Right lobe of liver (tissue), 6 donors: ENCODE measurements around the gene CCBE1. TPM values are rescaled to one million over a fixed set of nuclear protein-coding genes. Genes with fewer than 3 reads are reported as not detected.

Experiments used
- ATAC-seq, 4 donors: fragments of 200-7000 bp; cut with Tn5 transposase; one replicate each; pipeline ENCODE4 v1.9.1; 2020; ENCODE audit warnings: mild to moderate bottlenecking in 4 of 4, moderate library complexity in 4 of 4
- DNase-seq, 3 donors: peaks; one replicate each; pipeline ENCODE4 v3.0.0-alpha.2; 2020
- H3K27ac ChIP-seq, 3 donors: fragments of 200-600 bp; one replicate each; pipeline ENCODE4 v1.8.0; 2022
- H3K27me3 ChIP-seq, 2 donors: fragments of 200-600 bp; one replicate each; pipeline ENCODE4 v1.8.0; 2022
- H3K36me3 ChIP-seq, 4 donors: fragments of 200-600 bp; sonication (generic) in 1 of 4; one replicate each; pipeline versions ENCODE4 v1.5.1 to v1.8.0; 2017 to 2022; ENCODE audit warnings: control low read depth in 1 of 4
- H3K4me1 ChIP-seq, 4 donors: fragments of 200-600 bp; sonication (generic) in 1 of 4; one replicate each; pipeline versions ENCODE4 v1.5.1 to v1.8.0; 2017 to 2022; ENCODE audit warnings: control low read depth in 1 of 4
- H3K4me3 ChIP-seq, 3 donors: fragments of 200-600 bp; one replicate each; pipeline ENCODE4 v1.8.0; 2022
- H3K9me3 ChIP-seq, 4 donors: fragments of 200-600 bp; sonication (generic) in 1 of 4; one replicate each; pipeline versions ENCODE4 v1.5.1 to v1.8.0; 2017 to 2022; ENCODE audit warnings: control low read depth in 1 of 4
- CTCF ChIP-seq, 4 donors: fragments of 200-600 bp in 3 of 4; fragments of 450-650 bp in 1 of 4; IDR thresholded peaks; one replicate each; pipeline versions ENCODE4 v1.5.1 to v1.8.0; 2016 to 2022; ENCODE audit warnings: antibody characterized with exemption in 4 of 4, mild to moderate bottlenecking in 2 of 4
- POLR2A ChIP-seq: fragments of 450-650 bp; IDR thresholded peaks from one replicate; pipeline ENCODE4 v1.6.1; 2017; ENCODE audit warnings: antibody characterized with exemption, mild to moderate bottlenecking
- WGBS: methylation state at CpG from one replicate; pipeline ENCODE4 v1.1.6; 2018; ENCODE audit warnings: low coverage, low lambda C conversion rate; ENCODE audit not compliant: insufficient coverage; ENCODE audit errors: missing lambda C conversion rate; 5-methylcytosine and 5-hydroxymethylcytosine counted together
- intact Hi-C, 2 donors: fragments of 100-400 bp; cut with DNase I; formaldehyde crosslinking; loops; one replicate each; pipeline versions ENCODE4 v1.11.2 to v1.14.1; 2022
- total RNA-seq, 6 experiments: library from RNA; depleted of rRNA in 2 of 6; stranded (reverse); fragments of >200 nt in 2 of 6; fragmentation: NEBNext Ultra II Directional in 3 of 6; extraction: Animal tissue kit (Norgen Biotek cat#: 25700) in 3 of 6; gene quantifications; one replicate each; pipeline versions ENCODE4 v1.1.0 to v1.2.4, GENCODE V29; 2016 to 2023
- donor health status: DM: no; HTN: yes; CAD: no.
- donor health status: DM: no; HTN: no; CAD: no.
- donor health status: DM: no; HTN: no; CAD: no.
- donor health status: DM: no; HTN: yes; CAD: no.
- donor health status: DM: no; HTN: yes; CAD: no.

The CCBE1 gene
- total RNA-seq, 6 experiments from 2014 or later = 2.7 to 6.9 (median 4.3) TPM

DNA sequence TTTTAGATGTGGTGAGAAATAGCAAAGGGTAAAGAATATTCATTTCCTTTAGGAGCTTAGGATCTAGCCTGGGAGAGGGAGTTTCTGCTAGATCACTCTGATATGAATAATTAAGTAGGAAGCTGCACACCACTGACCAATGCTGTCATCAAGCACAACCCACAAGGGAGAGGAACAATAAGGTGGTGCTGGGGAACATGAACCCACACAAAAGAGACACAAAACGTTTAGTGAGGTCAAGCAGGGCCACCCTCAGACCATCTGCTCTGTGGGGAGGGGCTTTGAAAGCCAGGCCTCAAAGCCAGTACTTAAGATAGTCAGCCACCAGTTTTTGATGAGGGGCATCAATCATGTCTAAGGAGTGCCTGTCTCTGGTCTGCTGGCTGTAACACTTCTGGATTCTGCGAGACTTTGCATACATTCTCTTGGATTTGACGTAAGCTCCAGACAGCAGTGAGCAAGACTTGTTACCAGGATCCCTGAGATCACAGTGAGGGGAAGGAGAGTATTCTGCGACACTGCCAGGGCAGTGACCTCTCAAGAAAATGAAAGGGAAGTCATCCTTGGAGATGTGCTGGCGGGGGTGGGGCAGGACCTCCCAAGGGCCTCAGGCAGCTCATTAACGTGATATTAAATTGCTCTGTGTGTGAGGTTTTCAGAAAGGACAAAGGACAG lies 127.0 kb downstream of the CCBE1 start:
- Histone ChIP-seq H3K9me3 (no peaks in the 10 kb centered on the region), H3K27ac (peak overlapping the region in 1 of 3 donors; percentile 15), H3K36me3 (no peaks in the 10 kb centered on the region), H3K4me3 (no peak overlapping the region), H3K27me3 (no peaks in the 10 kb centered on the region), H3K4me1 (no peaks in the 10 kb centered on the region)
- no peak for DNase-seq
- intact Hi-C loops = no loop called here
- TF ChIP-seq POLR2A (no peak), CTCF (IDR thresholded peaks at IDR 0.05) (no peak)
- WGBS = 41% methylated on average over 4 of the region's 6 CpGs
- ATAC-seq = peak in 3 of 4 donors; percentile 10 to 34 (median 26)

DNA sequence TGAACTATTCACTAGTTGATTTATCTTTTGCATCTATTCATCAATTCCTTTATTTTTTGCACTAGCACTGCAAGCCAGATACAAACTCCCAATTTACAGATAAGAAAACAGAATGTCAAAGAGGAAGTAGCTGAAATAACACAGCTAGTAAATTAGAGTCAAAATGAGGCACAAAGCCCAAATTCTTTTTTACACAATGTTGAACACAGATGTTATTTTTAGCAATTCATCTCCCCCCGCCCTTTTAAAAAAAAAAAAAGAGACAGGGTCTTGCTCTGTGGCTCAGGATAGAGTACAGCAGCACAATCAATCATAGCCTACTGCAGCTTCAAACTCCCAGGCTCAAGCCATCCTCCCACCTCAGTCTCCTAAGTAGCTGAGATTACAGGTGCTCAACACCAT lies 127.8 kb downstream of the CCBE1 start:
- ATAC-seq (no peak), DNase-seq (no peak)
- Histone ChIP-seq H3K4me3 (no peak overlapping the region), H3K9me3 (no peaks in the 10 kb centered on the region), H3K27ac (no peak overlapping the region), H3K27me3 (no peaks in the 10 kb centered on the region), H3K36me3 (no peaks in the 10 kb centered on the region), H3K4me1 (no peaks in the 10 kb centered on the region)
- TF ChIP-seq CTCF (IDR thresholded peaks at IDR 0.05) = no peak
- no peak for TF ChIP-seq POLR2A
- 0% methylated on average over 1 of the region's 1 CpG for WGBS
- intact Hi-C loops = no loop called here

DNA sequence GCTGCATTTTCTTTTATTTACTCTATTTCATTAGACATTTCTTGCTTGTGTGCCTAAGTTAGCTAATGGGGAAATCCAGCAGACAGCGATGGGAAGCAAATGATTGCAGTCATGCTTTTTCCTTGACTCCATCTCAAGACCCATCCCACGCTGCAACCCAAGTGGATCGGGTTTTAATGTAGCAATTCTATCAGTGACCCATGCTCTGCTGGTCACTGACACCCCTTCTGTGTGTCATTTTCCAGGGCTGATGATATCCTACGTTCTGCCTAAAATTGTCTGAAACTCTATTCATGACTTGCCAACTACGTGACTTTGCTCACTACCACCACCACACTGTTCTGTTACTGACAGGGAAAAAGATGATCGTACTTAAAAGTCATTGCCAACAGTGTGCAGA lies 129.8 kb downstream of the CCBE1 start:
- TF ChIP-seq POLR2A (no peak), CTCF (IDR thresholded peaks at IDR 0.05) (no peak)
- DNase-seq = no peak
- peak in 3 of 4 donors; percentile 10 to 57 (median 40) for ATAC-seq
- Histone ChIP-seq H3K4me3 (no peak overlapping the region), H3K4me1 (no peaks in the 10 kb centered on the region), H3K36me3 (no peaks in the 10 kb centered on the region), H3K27ac (no peak overlapping the region), H3K9me3 (no peaks in the 10 kb centered on the region), H3K27me3 (no peaks in the 10 kb centered on the region)
- WGBS = 59% methylated on average over 6 of the region's 6 CpGs
- intact Hi-C loops = no loop called here

DNA sequence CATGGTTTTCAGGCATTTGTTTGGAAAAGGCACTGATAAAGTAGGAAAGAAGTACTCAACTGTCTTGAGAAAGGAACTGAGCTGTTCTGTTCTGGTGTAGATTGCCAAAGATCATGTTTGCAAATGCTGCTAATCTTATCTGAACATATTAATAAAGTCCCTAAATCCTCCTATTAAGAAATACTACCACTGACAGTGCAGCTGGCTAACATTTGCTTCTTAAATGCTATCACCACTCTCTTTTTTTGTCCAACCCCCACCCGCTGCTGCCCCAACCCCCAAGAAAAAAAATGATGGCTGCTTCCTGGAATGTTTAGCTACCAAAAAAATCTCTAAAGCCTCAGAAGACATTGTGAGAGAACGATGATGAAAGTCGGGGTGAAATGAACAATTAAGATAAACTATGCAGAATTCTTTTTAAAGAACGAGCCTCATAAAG lies 130.7 kb downstream of the CCBE1 start:
- Histone ChIP-seq H3K9me3 (no peaks in the 10 kb centered on the region), H3K36me3 (no peaks in the 10 kb centered on the region), H3K27ac (no peak overlapping the region), H3K4me3 (no peak overlapping the region), H3K27me3 (no peaks in the 10 kb centered on the region), H3K4me1 (no peaks in the 10 kb centered on the region)
- intact Hi-C loops = no loop called here
- no peak for DNase-seq
- 31% methylated on average over 4 of the region's 4 CpGs for WGBS
- ATAC-seq = peak in 2 of 4 donors; percentile 20 to 23
- TF ChIP-seq CTCF (IDR thresholded peaks at IDR 0.05) (no peak), POLR2A (no peak)
